Measurements from ENCODE around the gene RANBP17. TPM values are rescaled to one million over a fixed set of nuclear protein-coding genes. Genes with fewer than 3 reads are reported as not detected.

RANBP17 gene
- total and polyA plus RNA-seq, 2 of the 4 experiments (the other 2 are of a cell fraction): 8.2 to 29.0 TPM

GRCh38 chr5:171306781-171307591 lies 445.2 kb downstream of the RANBP17 start:
- ATAC-seq (ENCODE audit: low read depth) (no peak), DNase-seq (no peak)
- CTCF ChIA-PET: interaction anchor here (1.0 kb wide), 1 partner anchor 100 kb away, joined by 3 read pairs; no protein-coding TSS in a partner anchor
- Histone ChIP-seq H4K5ac (ENCODE audit: low read depth, low read length) (no peak overlapping the region), H3K4me2 (ENCODE audit: low read depth, low read length) (no peak overlapping the region), H3K4me3 (ENCODE audit: insufficient read depth, low read depth, low read length) (no peak overlapping the region), H4K91ac (ENCODE audit: insufficient read depth, low read depth, low read length) (no peak overlapping the region), H2BK120ac (ENCODE audit: low read depth, low read length) (no peak overlapping the region), H3K27ac (ENCODE audit: insufficient read depth, low read length) (no peak overlapping the region), H2BK15ac (ENCODE audit: low read depth, low read length) (no peak overlapping the region), H3K9me1 (ENCODE audit: insufficient read depth, low read length) (no peaks in the 10 kb centered on the region), H4K20me1 (ENCODE audit: insufficient read depth, low read length) (peaks cover 7% of the 10 kb centered on the region), H2AK5ac (ENCODE audit: low read depth, low read length) (no peak overlapping the region), H2AFZ (replicated peaks; ENCODE audit: low read length, poor library complexity) (no peak overlapping the region), H3K36me3 (ENCODE audit: control insufficient read depth, insufficient read depth, low read length) (no peaks in the 10 kb centered on the region), H3K4ac (ENCODE audit: low read depth, low read length) (no peak overlapping the region), H3K23ac (ENCODE audit: low read depth, low read length) (no peak overlapping the region), H2AK9ac (replicated peaks; ENCODE audit: low read depth, low read length, poor library complexity) (peak overlapping the region; percentile 10), H3K9ac (ENCODE audit: low read depth, low read length) (no peak overlapping the region), H3K18ac (ENCODE audit: low read depth, low read length) (no peak overlapping the region), H3K9me3 (ENCODE audit: control insufficient read depth, insufficient read depth, low read length) (peaks cover 14% of the 10 kb centered on the region), H3K27me3 (ENCODE audit: control insufficient read depth, insufficient read depth, low read length) (peaks cover 80% of the 10 kb centered on the region), H4K8ac (ENCODE audit: low read depth in 2 of 2, low read length in 2 of 2) (no peak overlapping the region), H3K56ac (ENCODE audit: extremely low read depth, insufficient read depth, low read length) (no peak overlapping the region), H2BK5ac (ENCODE audit: low read depth, low read length, poor library complexity, severe bottlenecking) (no peak overlapping the region), H3K14ac (replicated peaks; ENCODE audit: low read depth, low read length) (no peak overlapping the region), H3K4me1 (ENCODE audit: control insufficient read depth, insufficient read depth, low read length) (no peaks in the 10 kb centered on the region; the same call in 1 of the 2 replicates), H3K79me1 (ENCODE audit: low read depth in 1 of 2, low read length in 2 of 2) (no peaks in the 10 kb centered on the region), H2BK20ac (ENCODE audit: low read depth, low read length) (no peak overlapping the region)
- BruUV-seq (replicated peaks): no TSS peak
- dilution Hi-C loops (cut with HindIII; ENCODE audit: low sequenced_read_pairs, unreplicated experiment): no loop called here
- no CpG with 5 or more reads among the region's 10 CpGs for WGBS, 2 experiments (ENCODE audit: extremely low coverage in 2 of 2, insufficient read length in 1 of 2)
- intact Hi-C loops (cut with micrococcal nuclease): no loop called here
- no peak for TF ChIP-seq MAZ (IDR thresholded peaks at IDR 0.05; ENCODE audit: borderline replicate concordance, low read depth, low read length)
- no peak for TF ChIP-seq CEBPB (IDR thresholded peaks at IDR 0.05; ENCODE audit: low read depth, low read length)
- no peak for TF ChIP-seq MXI1 (IDR thresholded peaks at IDR 0.05; ENCODE audit: borderline replicate concordance, low read depth, low read length)
- no peak for TF ChIP-seq FOS (IDR thresholded peaks at IDR 0.05; ENCODE audit: low read depth, low read length)
- POLR2A ChIA-PET (ENCODE audit: unreplicated experiment): no interaction called here
- in situ Hi-C loops (cut with MboI; ENCODE audit: low sequenced_read_pairs): no loop called here

Data from IMR-90 (cell line).